T-helper 22 cell (primary cell): ENCODE measurements around the gene SYNGR2.
"Not testable (repeated sequence)": the region's sequence is repeated elsewhere in the genome, so short reads cannot be mapped to it uniquely, and the experiment has no call there.

Experiments
- DNase-seq: peaks from one replicate; pipeline ENCODE4 v3.0.0-alpha.2; 2020; ENCODE audit warnings: low read depth

SYNGR2 gene

DNA sequence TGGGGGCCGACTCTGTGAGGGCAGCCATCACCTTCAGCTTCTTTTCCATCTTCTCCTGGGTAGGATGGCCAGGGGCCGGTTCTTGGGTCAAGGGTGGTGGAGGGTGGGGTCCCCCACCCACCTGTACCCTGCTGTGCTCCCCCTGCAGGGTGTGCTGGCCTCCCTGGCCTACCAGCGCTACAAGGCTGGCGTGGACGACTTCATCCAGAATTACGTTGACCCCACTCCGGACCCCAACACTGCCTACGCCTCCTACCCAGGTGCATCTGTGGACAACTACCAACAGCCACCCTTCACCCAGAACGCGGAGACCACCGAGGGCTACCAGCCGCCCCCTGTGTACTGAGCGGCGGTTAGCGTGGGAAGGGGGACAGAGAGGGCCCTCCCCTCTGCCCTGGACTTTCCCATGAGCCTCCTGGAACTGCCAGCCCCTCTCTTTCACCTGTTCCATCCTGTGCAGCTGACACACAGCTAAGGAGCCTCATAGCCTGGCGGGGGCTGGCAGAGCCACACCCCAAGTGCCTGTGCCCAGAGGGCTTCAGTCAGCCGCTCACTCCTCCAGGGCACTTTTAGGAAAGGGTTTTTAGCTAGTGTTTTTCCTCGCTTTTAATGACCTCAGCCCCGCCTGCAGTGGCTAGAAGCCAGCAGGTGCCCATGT is 3.3 kb downstream of the SYNGR2 start:
- DNase-seq, result not testable (repeated sequence)

DNA sequence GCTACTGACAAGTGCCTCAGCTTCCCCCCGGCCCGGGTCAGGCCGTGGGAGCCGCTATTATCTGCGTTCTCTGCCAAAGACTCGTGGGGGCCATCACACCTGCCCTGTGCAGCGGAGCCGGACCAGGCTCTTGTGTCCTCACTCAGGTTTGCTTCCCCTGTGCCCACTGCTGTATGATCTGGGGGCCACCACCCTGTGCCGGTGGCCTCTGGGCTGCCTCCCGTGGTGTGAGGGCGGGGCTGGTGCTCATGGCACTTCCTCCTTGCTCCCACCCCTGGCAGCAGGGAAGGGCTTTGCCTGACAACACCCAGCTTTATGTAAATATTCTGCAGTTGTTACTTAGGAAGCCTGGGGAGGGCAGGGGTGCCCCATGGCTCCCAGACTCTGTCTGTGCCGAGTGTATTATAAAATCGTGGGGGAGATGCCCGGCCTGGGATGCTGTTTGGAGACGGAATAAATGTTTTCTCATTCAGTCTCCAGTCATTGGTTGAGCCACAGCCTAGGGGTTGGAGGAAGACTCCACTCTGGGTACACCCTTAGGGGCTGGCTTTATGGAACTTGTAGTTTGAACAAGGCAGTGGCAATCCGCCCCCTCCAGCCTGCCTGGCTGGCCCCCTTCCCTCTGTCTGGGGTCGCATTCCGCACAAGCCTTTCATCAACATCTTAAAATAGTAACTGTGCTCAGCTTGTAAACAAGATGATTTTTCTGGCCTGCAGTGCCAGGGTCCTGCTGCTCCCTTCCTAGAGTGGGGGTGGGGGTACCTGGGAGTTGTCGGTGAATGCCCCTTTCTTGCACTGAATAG is 4.1 kb downstream of the SYNGR2 start:
- DNase-seq, result no peak

GRCh38 chr17:78173097-78173715 is 4.8 kb downstream of the SYNGR2 start:
- DNase-seq, result no peak

GRCh38 chr17:78174346-78174869 is 6.0 kb downstream of the SYNGR2 start:
- no peak for DNase-seq

- no peak for DNase-seq
Measured at GRCh38 chr17:78174870-78175642, 6.7 kb downstream of the SYNGR2 start.

DNA sequence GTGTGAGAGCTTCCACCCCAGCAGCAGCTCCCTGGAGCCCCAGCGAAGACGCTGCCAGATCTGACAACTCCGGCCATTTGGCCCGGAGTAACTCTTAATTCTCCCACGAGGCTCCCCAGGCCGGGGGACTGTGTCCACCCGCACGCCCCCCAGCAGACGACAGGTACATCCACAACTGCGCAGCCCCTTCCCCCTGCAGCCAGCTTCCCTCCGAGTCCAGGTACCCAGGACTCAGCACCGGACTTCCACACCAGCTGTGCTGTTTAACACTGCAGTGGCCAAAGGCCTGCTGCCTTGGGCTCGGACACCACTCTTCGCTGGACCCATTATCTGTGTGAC is 7.2 kb downstream of the SYNGR2 start:
- no peak for DNase-seq

- peak; percentile 40 for DNase-seq
Measured at GRCh38 chr17:78176548-78177025, 8.2 kb downstream of the SYNGR2 start.

DNA sequence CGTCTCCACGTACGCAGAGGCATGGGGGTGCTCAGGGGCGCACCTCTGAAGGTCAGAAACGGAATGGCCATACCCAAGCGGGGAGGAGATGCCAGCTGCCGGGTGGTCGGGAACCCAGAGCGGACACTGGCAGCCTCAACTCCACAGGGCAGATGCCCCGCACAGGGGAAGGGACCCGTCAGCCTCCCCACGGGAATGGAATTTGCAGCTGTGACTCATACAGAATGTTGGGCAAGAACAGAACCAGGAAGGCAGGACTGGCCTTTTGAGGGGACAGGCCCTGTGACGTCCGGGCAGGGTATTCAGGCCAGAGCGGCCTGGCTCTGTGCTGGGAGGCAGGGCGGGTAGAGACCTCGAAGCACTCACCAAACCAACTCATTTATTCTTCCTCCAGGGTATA is 11.0 kb downstream of the SYNGR2 start:
- DNase-seq, result no peak

DNA sequence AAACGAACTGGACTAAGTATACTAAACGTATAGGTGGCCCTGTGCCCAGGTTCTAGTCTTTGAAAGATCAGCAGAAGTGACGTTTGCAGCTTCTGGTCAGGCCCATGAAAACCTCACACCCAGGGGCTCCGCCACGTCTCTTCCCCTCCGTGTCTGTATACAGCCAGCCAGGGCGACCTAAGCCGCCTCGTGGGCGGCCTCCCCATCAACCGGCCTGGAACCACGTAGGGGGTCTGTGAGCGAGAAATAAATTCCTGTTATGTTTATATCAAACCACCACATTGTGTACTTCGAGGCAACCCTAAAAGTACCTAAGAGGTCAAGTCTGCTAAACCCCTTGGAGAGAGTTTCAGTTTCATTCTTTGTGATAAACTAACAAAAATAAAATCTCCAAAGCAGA is 11.7 kb downstream of the SYNGR2 start:
- DNase-seq, result no peak

- no peak for DNase-seq
Measured at GRCh38 chr17:78180508-78180907, 12.1 kb downstream of the SYNGR2 start.

DNA sequence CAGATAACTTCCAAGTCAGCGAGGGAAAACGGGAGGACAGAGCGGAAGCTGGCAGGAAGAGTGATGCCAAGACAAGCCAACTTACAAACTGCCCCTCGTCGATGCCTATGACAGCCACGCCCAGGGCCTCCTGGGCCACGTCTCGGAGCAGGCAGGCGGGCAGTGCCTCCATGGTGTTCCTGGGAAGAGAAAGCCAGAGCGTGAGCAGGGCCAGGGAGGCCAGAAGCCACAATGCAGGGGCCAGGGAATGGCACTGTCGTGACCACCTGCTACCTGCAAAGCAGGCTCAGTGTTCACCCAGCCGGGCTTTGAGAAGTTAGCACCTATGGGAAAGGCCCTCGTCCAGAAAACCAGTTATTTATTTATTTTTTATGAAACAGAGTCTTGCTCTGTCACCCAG is 14.1 kb downstream of the SYNGR2 start:
- no peak for DNase-seq

GRCh38 chr17:78183916-78184315 is 15.5 kb downstream of the SYNGR2 start:
- DNase-seq, result no peak

- DNase-seq, result no peak
Measured at GRCh38 chr17:78184351-78184750, 16.0 kb downstream of the SYNGR2 start.

- no peak for DNase-seq
Measured at GRCh38 chr17:78184868-78185267, 16.5 kb downstream of the SYNGR2 start.

GRCh38 chr17:78185981-78186691 is 17.8 kb downstream of the SYNGR2 start:
- no peak for DNase-seq

DNA sequence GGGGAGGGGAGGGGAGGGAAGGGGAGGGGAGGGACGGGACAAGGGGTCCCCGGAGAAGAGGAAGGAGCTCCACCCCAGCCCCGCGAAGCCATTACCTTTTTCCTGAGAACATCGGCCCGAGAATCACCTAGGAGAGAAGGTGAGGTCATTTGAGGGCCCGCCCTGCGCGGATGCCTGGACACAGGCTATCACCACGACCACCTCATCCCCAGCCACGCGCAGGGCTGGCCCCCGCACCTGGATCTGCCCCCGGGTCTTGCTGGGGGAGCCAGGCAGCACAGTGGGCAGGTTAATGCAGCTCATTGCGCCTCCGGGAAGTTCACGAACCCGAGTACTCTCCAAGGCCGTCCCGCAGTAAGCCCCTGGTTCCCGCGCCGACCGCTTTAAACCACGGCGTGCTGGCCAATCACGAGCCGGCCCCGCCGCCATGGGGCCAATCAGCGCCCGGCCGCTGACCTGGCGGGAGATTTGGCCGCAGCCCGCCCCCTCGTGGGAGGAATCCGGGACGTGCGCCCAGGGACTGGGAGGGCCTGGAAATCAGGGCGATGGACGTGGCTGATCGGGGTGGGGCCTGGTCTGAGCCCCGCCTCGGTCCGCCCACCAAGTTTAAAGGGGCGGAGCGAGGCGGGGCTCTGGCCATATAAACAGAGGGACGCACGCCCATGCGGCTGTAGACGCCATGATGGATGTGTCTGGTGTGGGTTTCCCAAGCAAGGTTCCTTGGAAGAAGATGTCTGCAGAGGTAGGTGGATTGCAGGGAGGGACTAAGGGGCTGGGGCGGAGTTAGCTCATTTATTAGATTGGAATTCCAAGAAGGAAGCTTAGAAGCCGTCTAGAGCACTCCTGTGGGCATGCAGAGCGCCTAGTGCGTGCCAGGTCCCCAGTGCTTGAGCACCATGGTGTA is 18.6 kb downstream of the SYNGR2 start, which contains the start of the genes AFMID and TK1:
AFMID (plus strand) TSS at position 671 of the 904 bp plus-strand sequence; CDS start at position 680, 9 bp downstream.
TK1 (minus strand) TSS at position 361 of the 904 bp plus-strand sequence; CDS start at position 303, 58 bp downstream.
- DNase-seq, result peak; percentile 64

DNA sequence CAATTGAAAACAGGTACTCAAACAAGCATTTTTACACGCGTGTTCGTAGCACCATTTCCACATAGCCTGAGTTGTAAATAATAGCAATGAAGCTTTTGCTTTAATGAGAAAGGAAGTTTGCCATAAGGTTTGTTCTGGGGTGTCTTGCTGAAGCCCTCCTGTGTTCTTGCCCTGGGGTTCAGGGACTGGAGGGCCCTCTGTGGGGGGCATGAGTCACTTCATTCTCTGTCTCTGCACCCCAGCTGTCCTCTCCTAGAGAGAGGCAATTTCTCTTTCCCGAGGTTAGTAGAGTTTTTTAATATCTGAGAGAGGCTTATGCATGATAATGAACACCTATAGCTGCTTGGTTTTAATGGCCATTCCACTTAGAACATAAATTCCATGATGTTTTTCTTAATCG is 28.3 kb downstream of the SYNGR2 start:
- no peak for DNase-seq

GRCh38 chr17:78197147-78197832 is 28.9 kb downstream of the SYNGR2 start:
- no peak for DNase-seq

DNA sequence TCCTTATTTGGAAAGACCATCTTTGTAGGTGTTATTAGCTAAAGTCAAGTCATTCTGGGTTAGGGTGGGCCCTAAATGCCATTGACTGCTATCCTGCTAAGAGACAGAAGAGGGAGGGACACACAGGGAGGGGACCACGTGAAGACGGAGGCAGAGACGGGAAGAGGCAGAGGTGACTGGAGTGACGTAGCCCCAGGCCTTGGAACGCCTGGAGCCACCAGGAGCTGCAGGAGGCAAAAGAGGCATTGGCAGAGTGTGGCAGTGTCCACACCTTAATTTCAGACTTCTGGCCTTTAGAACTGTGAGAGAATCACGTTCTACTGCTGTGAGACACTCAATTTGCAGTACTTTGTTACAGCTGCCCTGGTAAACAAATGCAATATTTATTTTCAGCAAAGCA is 32.1 kb downstream of the SYNGR2 start:
- DNase-seq, result no peak

GRCh38 chr17:78202666-78203065 is 34.3 kb downstream of the SYNGR2 start:
- DNase-seq, result no peak
